C4-2B (cell line): ENCODE results near the gene ZFYVE21.

Source experiments
- ZFX ChIP-seq: fragments of 450-650 bp; IDR thresholded peaks from 2 replicates; pipeline ENCODE4 v1.6.1; 2017
- TF ChIP-seq, protein P1 (sequence below): fragments of 450-650 bp; conservative IDR thresholded peaks from 2 replicates; pipeline ENCODE4 v1.5.1; 2017; ENCODE audit warnings: mild to moderate bottlenecking

DNA sequence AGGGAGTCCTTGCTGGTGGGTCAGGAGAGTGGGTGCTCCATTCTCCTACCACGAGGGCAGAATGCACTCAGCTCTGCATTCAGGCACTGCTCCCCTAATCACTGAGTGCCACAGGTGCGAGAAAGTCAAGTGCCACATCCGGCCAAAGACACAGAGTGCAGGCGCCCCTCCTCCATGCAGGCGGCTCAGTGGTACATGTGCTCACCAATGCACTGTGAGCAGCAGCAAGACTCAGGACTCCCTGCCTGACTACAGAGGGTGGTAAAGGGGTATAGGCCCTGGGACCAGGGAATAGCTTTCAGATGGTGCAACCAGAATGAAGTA lies 32.9 kb downstream of the ZFYVE21 start:
- TF ChIP-seq, protein P1, sequence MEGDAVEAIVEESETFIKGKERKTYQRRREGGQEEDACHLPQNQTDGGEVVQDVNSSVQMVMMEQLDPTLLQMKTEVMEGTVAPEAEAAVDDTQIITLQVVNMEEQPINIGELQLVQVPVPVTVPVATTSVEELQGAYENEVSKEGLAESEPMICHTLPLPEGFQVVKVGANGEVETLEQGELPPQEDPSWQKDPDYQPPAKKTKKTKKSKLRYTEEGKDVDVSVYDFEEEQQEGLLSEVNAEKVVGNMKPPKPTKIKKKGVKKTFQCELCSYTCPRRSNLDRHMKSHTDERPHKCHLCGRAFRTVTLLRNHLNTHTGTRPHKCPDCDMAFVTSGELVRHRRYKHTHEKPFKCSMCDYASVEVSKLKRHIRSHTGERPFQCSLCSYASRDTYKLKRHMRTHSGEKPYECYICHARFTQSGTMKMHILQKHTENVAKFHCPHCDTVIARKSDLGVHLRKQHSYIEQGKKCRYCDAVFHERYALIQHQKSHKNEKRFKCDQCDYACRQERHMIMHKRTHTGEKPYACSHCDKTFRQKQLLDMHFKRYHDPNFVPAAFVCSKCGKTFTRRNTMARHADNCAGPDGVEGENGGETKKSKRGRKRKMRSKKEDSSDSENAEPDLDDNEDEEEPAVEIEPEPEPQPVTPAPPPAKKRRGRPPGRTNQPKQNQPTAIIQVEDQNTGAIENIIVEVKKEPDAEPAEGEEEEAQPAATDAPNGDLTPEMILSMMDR, result no peak
- TF ChIP-seq ZFX, result no peak
